K562 (cell line): Measurements from ENCODE around the gene LEPROT. TPM values are rescaled to one million over a fixed set of nuclear protein-coding genes. Genes with fewer than 3 reads are reported as not detected.
A peak's percentile ranks its signal among the peaks of the same experiment; 100 is the strongest.

Experiments
- ADNP ChIP-seq: fragments of 200-800 bp; sonication (Bioruptor generic); IDR thresholded peaks from 2 replicates; pipeline ENCODE4 v1.6.1; 2016; ENCODE audit warnings: missing genetic modification characterization, missing compliant biosample characterization
- CBFA2T3 ChIP-seq: fragments of 450-650 bp; IDR thresholded peaks from 2 replicates; pipeline ENCODE4 v1.6.1; 2017
- CREB5 ChIP-seq: fragments of 250-450 bp; sonication (Bioruptor Pico); IDR thresholded peaks from 2 replicates; pipeline ENCODE4 v1.5.0; 2020; ENCODE audit warnings: mild to moderate bottlenecking
- CTCFL ChIP-seq: IDR thresholded peaks from 2 replicates; pipeline ENCODE4 v1.6.1; 2011; ENCODE audit warnings: borderline replicate concordance, low read depth, mild to moderate bottlenecking, moderate library complexity, low read length; ENCODE audit not compliant: insufficient read depth, poor library complexity, severe bottlenecking
- ETS2 ChIP-seq: IDR thresholded peaks from 2 replicates; pipeline ENCODE4 v1.6.1; 2016; ENCODE audit warnings: borderline replicate concordance, missing genetic modification characterization, mild to moderate bottlenecking, moderate library complexity, missing compliant biosample characterization; ENCODE audit not compliant: poor library complexity, severe bottlenecking
- FOXJ3 ChIP-seq: sonication (generic); formaldehyde crosslinking; IDR thresholded peaks from 2 replicates; pipeline ENCODE4 v1.4.0; 2020; ENCODE audit warnings: mild to moderate bottlenecking, missing genetic modification reagents
- KDM1A ChIP-seq, 2 experiments: fragments of 450-650 bp; IDR thresholded peaks; 2 replicates each; pipeline ENCODE4 v1.6.1; 2016; ENCODE audit warnings: mild to moderate bottlenecking in 2 of 2
- NCOA2 ChIP-seq, 2 experiments: fragments of 450-650 bp; IDR thresholded peaks; 2 replicates each; pipeline ENCODE4 v1.6.1; 2018; ENCODE audit warnings: mild to moderate bottlenecking in 2 of 2, moderate library complexity in 1 of 2; ENCODE audit not compliant: partially characterized antibody in 2 of 2
- NFYB ChIP-seq: IDR thresholded peaks from 2 replicates; pipeline ENCODE4 v1.6.1; 2011; ENCODE audit warnings: mild to moderate bottlenecking, moderate library complexity; ENCODE audit not compliant: insufficient read length; ENCODE audit errors: extremely low read depth
- PTTG1 ChIP-seq: fragments of 450-650 bp; IDR thresholded peaks from 2 replicates; pipeline ENCODE4 v1.6.1; 2016; ENCODE audit warnings: low read depth, mild to moderate bottlenecking, missing genetic modification characterization, missing compliant biosample characterization
- RCOR1 ChIP-seq, 2 experiments: IDR thresholded peaks; 2 replicates each; pipeline ENCODE4 v1.6.1; 2012; ENCODE audit warnings: low read depth in 2 of 2, low read length in 2 of 2, borderline replicate concordance in 1 of 2, improper control_type of control experiment in 1 of 2
- ZBTB49 ChIP-seq: sonication (generic); formaldehyde crosslinking; IDR thresholded peaks from 2 replicates; pipeline ENCODE4 v1.8.0; 2022; ENCODE audit warnings: missing genetic modification reagents, mild to moderate bottlenecking, borderline replicate concordance
- polyA plus RNA-seq, 8 experiments: library from polyadenylated mRNA; depleted of rRNA in 4 of 8; stranded (reverse) in 5 of 8; unstranded in 3 of 8; fragments of >200 nt; fragmentation: Nextera tagmentation in 2 of 8; fragmentation: Illumina TruSeq in 1 of 8; extraction: Ambion mirVana in 2 of 8; extraction: Trizol in 1 of 8; gene quantifications; 2 replicates each; pipeline versions ENCODE4 v1.2.1 to v1.2.3, GENCODE V29; 2011 to 2014; ENCODE audit warnings: inconsistent platforms in 1 of 8, missing spikeins in 1 of 8
- total RNA-seq, 7 experiments: library from RNA; depleted of rRNA in 6 of 7; stranded (reverse); fragments of >200 nt in 6 of 7; fragmentation: Illumina TruSeq in 2 of 7; extraction: Trizol in 2 of 7; gene quantifications; 2 replicates each; pipeline versions ENCODE4 v1.2.1 to v1.2.3, GENCODE V29; 2011 to 2021; ENCODE audit warnings: low replicate concordance in 1 of 7

Gene LEPROT
- total and polyA plus RNA-seq, 9 of the 15 experiments (the other 6 are each of a cell fraction or from before 2014, with no cell fraction given), result 28.1 to 97.5 (median 45.8) TPM

- TF ChIP-seq CTCFL (no peak), CBFA2T3 (0 out of 2 replicates have a peak, but pooled peaks have one; percentile 4), KDM1A (IDR thresholded peaks at IDR 0.05) (peak; percentile 20 to 57; a peak in 1 of 4 replicates), ADNP (tag) (peak; percentile 90), CREB5 (no peak), PTTG1 (tag) (no peak), NCOA2 (IDR thresholded peaks at IDR 0.05; ENCODE audit: partially characterized antibody in 2 of 2) (no peak), RCOR1 (IDR thresholded peaks at IDR 0.05; ENCODE audit: borderline replicate concordance in 1 of 2, low read depth in 2 of 2, low read length in 2 of 2) (0 out of 4 replicates have a peak, but pooled peaks of 1 of the 2 experiments have one; percentile 20), FOXJ3 (CRISPR knock-in tag) (no peak), ETS2 (tag) (no peak), ZBTB49 (no peak), NFYB (no peak)
Observed at GRCh38 chr1:65378247-65378946, 42.1 kb upstream of the LEPROT start (continued).
